Muscle layer of duodenum (tissue), 2 donors: ENCODE measurements around the gene UGT1A6.

Source experiments
- H3K27ac ChIP-seq: one replicate; pipeline ENCODE4 v1.7.0; 2013; ENCODE audit warnings: mild to moderate bottlenecking, low read length
- H3K27me3 ChIP-seq: one replicate; pipeline ENCODE4 v1.7.0; 2013; ENCODE audit warnings: low read depth, mild to moderate bottlenecking, control low read depth, low read length
- H3K36me3 ChIP-seq, 2 donors: one replicate each; pipeline ENCODE4 v1.7.0; 2013; ENCODE audit warnings: low read length in 2 of 2, control low read depth in 1 of 2, mild to moderate bottlenecking in 1 of 2; ENCODE audit not compliant: insufficient read depth in 2 of 2, control insufficient read depth in 1 of 2
- H3K4me1 ChIP-seq, 2 donors: one replicate each; pipeline ENCODE4 v1.7.0; 2013; ENCODE audit warnings: low read length in 2 of 2, mild to moderate bottlenecking in 2 of 2, control low read depth in 1 of 2, moderate library complexity in 1 of 2; ENCODE audit not compliant: insufficient read depth in 2 of 2, control insufficient read depth in 1 of 2
- H3K4me3 ChIP-seq, 2 donors: one replicate each; pipeline ENCODE4 v1.7.0; 2013; ENCODE audit warnings: low read length in 2 of 2, low read depth in 1 of 2, mild to moderate bottlenecking in 1 of 2
- H3K9me3 ChIP-seq, 2 donors: one replicate each; pipeline ENCODE4 v1.7.0; 2013; ENCODE audit warnings: low read length in 2 of 2, control low read depth in 1 of 2, mild to moderate bottlenecking in 1 of 2; ENCODE audit not compliant: control insufficient read depth in 1 of 2
- donor health status: healthy.

UGT1A6 gene

DNA sequence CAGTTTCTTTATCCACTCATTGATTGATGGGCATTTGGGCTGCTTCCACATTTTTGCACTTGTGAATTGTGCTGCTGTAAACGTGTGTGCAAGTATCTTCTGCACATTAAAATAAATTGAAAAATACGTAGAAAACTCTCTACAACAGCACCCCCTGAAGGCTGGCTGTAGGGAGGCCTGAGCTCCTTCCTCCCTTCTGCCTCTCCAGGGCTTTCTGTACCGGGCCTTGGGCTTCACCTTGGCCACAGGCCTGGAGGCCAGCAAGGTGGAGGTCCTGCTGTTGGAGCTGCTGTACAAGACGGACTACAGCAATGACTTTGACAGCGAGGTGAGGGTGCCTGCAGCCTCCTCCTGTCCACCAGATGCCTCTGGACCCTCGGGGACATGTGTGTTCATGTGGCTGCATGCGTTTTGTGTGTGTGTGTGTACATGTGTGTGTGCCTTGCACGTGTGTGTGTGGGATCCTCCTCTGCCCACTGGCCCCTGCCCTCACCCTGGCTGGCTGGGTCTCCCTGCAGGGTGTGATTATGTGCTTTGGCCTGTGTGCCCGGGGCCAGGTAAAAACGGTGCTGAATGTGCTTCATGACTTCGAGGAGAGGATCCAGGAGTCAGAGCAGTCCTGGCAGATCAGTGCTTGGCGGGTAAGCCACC, 114.7 kb downstream of the UGT1A6 start:
- H3K36me3 ChIP-seq, result no peaks in the 10 kb centered on the region
- no peaks in the 10 kb centered on the region for H3K9me3 ChIP-seq
- H3K4me3 ChIP-seq, result no peak overlapping the region
- no peaks in the 10 kb centered on the region for H3K4me1 ChIP-seq
- H3K27ac ChIP-seq, result no peak overlapping the region
- H3K27me3 ChIP-seq, result no peaks in the 10 kb centered on the region

- Histone ChIP-seq H3K27me3 (peaks cover 2% of the 10 kb centered on the region), H3K27ac (no peak overlapping the region), H3K36me3 (no peaks in the 10 kb centered on the region), H3K9me3 (no peaks in the 10 kb centered on the region), H3K4me1 (no peaks in the 10 kb centered on the region), H3K4me3 (no peak overlapping the region)
Observed at GRCh38 chr2:233807966-233808935, 115.6 kb downstream of the UGT1A6 start.

DNA sequence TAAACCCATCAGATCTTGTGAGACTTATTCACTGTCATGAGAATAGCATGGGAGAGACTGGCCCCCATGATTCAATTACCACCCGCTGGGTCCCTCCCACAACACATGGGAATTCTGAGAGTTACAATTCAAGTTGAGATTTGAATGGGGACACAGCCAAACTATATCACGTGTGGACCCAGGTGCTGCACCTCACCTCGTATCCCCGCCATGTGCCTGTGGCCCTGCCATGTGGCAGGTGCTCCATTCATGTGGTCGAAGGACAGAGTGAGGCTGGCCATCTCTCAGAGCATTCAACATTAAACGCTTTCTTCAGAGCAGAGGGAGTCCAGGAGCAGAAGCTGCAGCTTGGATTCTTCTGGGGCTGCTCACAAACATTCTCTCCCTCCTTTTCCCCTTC, 117.7 kb downstream of the UGT1A6 start:
- Histone ChIP-seq H3K27ac (no peak overlapping the region), H3K4me3 (no peak overlapping the region), H3K27me3 (peaks cover 3% of the 10 kb centered on the region), H3K36me3 (no peaks in the 10 kb centered on the region), H3K4me1 (no peaks in the 10 kb centered on the region), H3K9me3 (no peaks in the 10 kb centered on the region)

DNA sequence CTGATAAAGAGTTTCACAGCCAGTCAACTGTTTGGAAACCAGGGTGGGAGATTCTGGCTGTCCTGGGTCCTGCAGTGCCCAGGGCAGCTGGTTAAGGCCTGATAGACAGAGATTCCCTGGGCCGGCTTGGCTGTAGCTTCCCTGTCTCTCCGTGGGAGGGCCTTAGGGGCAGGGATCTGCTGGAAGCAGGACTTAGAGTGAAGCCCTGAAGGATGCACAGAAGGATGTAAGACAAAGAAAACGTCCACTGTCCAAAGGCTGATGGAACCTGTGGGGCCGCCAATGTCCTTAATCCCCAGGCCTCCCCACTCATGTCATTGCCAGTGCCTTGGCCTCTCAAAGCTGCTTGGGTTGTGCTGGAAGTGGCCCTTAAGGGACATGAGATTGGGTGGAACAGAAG, 118.4 kb downstream of the UGT1A6 start:
- Histone ChIP-seq H3K9me3 (no peaks in the 10 kb centered on the region), H3K36me3 (no peaks in the 10 kb centered on the region), H3K27me3 (peaks cover 3% of the 10 kb centered on the region)

GRCh38 chr2:233811732-233812131, 119.0 kb downstream of the UGT1A6 start:
- no peaks in the 10 kb centered on the region for H3K9me3 ChIP-seq
- no peaks in the 10 kb centered on the region for H3K4me1 ChIP-seq
- no peaks in the 10 kb centered on the region for H3K36me3 ChIP-seq
- no peak overlapping the region for H3K27ac ChIP-seq
- H3K27me3 ChIP-seq, result peaks cover 3% of the 10 kb centered on the region
- no peak overlapping the region for H3K4me3 ChIP-seq

More for the DNA sequence above, 118.4 kb downstream of the UGT1A6 start:
- Histone ChIP-seq H3K27ac (no peak overlapping the region), H3K4me1 (no peaks in the 10 kb centered on the region), H3K4me3 (no peak overlapping the region)

DNA sequence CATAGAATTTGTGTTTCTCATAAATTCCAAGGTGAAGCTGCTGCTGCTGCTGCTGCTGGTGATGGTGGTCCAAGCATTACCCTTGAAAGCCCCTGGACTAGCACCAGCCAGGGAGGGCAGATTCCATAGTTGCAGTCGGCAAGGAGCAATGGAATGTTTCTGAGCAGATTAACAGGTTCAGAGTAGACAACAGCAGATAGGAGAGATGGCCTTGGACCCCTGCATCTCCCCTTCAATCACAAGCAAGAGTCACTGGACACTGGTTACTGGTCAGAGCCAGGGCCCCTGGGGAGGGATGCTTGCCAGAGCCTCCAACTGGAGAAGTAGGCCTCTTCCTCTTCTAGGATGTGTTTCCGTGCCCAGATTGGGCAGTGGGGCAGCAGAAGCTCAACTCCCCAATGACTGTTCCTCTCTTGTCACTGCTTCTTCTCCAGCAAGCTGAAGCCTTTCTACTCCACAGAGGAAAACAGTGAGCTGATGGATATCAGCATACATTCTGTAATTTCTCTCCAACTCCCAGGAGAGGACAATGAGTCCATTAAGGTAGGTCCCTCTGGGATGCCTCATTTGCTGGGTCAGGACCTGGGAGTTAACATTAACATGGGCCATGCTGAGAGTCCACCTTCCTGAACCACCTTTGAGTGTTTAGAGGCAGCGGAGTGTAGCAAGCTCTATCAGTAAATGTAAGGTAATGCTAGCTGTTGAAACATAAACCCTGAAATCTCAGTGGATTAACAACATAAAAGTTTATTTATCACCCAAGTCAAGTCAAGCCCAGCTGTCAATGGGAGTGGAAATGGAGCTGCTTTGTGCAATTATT, 120.8 kb downstream of the UGT1A6 start:
- Histone ChIP-seq H3K27me3 (peaks cover 3% of the 10 kb centered on the region), H3K9me3 (no peaks in the 10 kb centered on the region), H3K27ac (no peak overlapping the region), H3K4me3 (no peak overlapping the region), H3K36me3 (no peaks in the 10 kb centered on the region), H3K4me1 (no peaks in the 10 kb centered on the region)

- no peak overlapping the region for H3K4me3 ChIP-seq
- H3K27ac ChIP-seq, result no peak overlapping the region
Observed at GRCh38 chr2:233814056-233814835, 121.6 kb downstream of the UGT1A6 start.

DNA sequence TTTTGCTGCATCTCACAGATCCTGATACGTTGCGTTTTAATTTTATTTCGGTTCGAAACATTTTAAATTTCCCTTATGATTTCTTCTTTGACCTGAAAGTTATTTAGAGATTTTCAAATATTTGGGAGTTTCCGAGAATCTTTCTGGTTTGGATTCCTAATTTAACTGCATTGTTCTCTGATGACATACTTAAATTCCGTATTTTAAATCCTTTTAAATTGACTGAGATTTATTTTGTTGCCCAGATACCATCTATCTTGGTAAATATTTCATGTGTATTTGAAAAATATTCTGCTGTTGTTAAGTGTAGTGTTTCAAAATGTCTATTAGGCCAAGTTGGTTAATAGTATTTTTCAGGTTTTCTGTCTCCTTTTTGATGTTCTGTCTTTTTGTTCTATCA, 123.2 kb downstream of the UGT1A6 start:
- no peaks in the 10 kb centered on the region for H3K4me1 ChIP-seq
- no peaks in the 10 kb centered on the region for H3K36me3 ChIP-seq
- no peak overlapping the region for H3K27ac ChIP-seq
- no peak overlapping the region for H3K4me3 ChIP-seq
- H3K9me3 ChIP-seq, result no peaks in the 10 kb centered on the region
- peaks cover 3% of the 10 kb centered on the region for H3K27me3 ChIP-seq

More at GRCh38 chr2:233814056-233814835, 121.6 kb downstream of the UGT1A6 start:
- Histone ChIP-seq H3K4me1 (no peaks in the 10 kb centered on the region), H3K36me3 (no peaks in the 10 kb centered on the region), H3K9me3 (no peaks in the 10 kb centered on the region), H3K27me3 (peaks cover 3% of the 10 kb centered on the region)

DNA sequence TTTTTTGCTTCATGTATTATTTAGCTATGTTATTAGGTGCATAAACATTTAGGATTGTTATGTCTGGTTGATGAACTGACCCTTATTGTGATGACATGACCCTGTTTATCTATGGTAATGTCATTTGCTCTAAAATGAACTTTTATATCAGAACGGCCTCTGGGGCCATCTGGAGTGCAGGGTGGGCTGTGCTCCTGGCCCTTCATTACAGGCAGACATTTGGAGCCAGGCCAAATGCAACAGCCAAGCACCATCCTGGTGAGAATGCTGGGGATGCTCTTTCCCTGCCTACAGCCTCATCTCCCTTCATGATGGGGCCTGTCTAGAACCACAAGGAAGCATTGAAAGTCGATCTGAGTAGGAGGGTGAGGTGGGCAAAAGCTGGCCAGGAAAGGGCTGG, 123.6 kb downstream of the UGT1A6 start:
- no peaks in the 10 kb centered on the region for H3K36me3 ChIP-seq
- no peak overlapping the region for H3K27ac ChIP-seq
- H3K4me3 ChIP-seq, result no peak overlapping the region
- H3K27me3 ChIP-seq, result peaks cover 3% of the 10 kb centered on the region
- H3K9me3 ChIP-seq, result no peaks in the 10 kb centered on the region
- H3K4me1 ChIP-seq, result no peaks in the 10 kb centered on the region

GRCh38 chr2:233816771-233817170, 124.1 kb downstream of the UGT1A6 start:
- no peaks in the 10 kb centered on the region for H3K36me3 ChIP-seq

More at GRCh38 chr2:233816771-233817170, 124.1 kb downstream of the UGT1A6 start:
- Histone ChIP-seq H3K9me3 (no peaks in the 10 kb centered on the region), H3K4me1 (no peaks in the 10 kb centered on the region), H3K4me3 (no peak overlapping the region), H3K27ac (no peak overlapping the region), H3K27me3 (peaks cover 3% of the 10 kb centered on the region)
